IMR-90 (cell line): ENCODE measurements around the gene TPCN1.

Experiments
- BHLHE40 ChIP-seq: fragments of 150-350 bp; IDR thresholded peaks from 2 replicates; pipeline ENCODE4 v1.6.1; 2016; ENCODE audit warnings: mild to moderate bottlenecking, low read depth, low read length
- CEBPB ChIP-seq: IDR thresholded peaks from 2 replicates; pipeline ENCODE4 v1.6.1; 2012; ENCODE audit warnings: low read depth, low read length, improper control_type of control experiment
- CTCF ChIP-seq: conservative IDR thresholded peaks from 2 replicates; pipeline ENCODE4 v1.5.1; 2012; ENCODE audit warnings: mild to moderate bottlenecking, low read depth, low read length, improper control_type of control experiment
- MXI1 ChIP-seq: IDR thresholded peaks from 2 replicates; pipeline ENCODE4 v1.6.1; 2012; ENCODE audit warnings: low read depth, mild to moderate bottlenecking, low read length, moderate library complexity, borderline replicate concordance
- POLR2A ChIP-seq: IDR thresholded peaks from 2 replicates; pipeline ENCODE4 v1.6.1; 2012; ENCODE audit warnings: mild to moderate bottlenecking, low read depth, low read length
- RAD21 ChIP-seq: IDR thresholded peaks from 2 replicates; pipeline ENCODE4 v1.6.1; 2012; ENCODE audit warnings: low read length, improper control_type of control experiment
- USF2 ChIP-seq: fragments of 150-350 bp; IDR thresholded peaks from 2 replicates; pipeline ENCODE4 v1.6.1; 2017; ENCODE audit warnings: mild to moderate bottlenecking, antibody characterized with exemption, low read length, low read depth
- TF ChIP-seq, protein P1 (sequence below): fragments of 150-350 bp; IDR thresholded peaks from 2 replicates; pipeline ENCODE4 v1.6.1; 2016; ENCODE audit warnings: low read depth, mild to moderate bottlenecking, low read length, moderate library complexity, borderline replicate concordance

- no peak for TF ChIP-seq CTCF
- TF ChIP-seq BHLHE40: no peak
- no peak for TF ChIP-seq RAD21
- no peak for TF ChIP-seq CEBPB
- no peak for TF ChIP-seq POLR2A
- no peak for TF ChIP-seq MXI1
- TF ChIP-seq, protein P1, sequence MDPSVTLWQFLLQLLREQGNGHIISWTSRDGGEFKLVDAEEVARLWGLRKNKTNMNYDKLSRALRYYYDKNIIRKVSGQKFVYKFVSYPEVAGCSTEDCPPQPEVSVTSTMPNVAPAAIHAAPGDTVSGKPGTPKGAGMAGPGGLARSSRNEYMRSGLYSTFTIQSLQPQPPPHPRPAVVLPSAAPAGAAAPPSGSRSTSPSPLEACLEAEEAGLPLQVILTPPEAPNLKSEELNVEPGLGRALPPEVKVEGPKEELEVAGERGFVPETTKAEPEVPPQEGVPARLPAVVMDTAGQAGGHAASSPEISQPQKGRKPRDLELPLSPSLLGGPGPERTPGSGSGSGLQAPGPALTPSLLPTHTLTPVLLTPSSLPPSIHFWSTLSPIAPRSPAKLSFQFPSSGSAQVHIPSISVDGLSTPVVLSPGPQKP: no peak
- TF ChIP-seq USF2: no peak
Measured at GRCh38 chr12:113329791-113330417, 108.6 kb downstream of the TPCN1 start.
